GM10248 (cell line): ENCODE results near the gene MTR.

Experiments
- CTCF ChIA-PET: fragments of 300-600 bp; sonication (Branson Sonifier 250); formaldehyde crosslinking; extraction: SDS; loops from one replicate; lab custom pipeline; 2021; ENCODE audit warnings: antibody characterized with exemption; lab: Yijun Ruan, JAX
- POLR2A ChIA-PET: fragments of 350-650 bp; sonication (Branson Sonifier 250); formaldehyde crosslinking; extraction: SDS; loops from one replicate; lab custom pipeline; 2020; ENCODE audit warnings: antibody characterized with exemption; lab: Yijun Ruan, JAX
- DNase-seq: peaks from one replicate; pipeline ENCODE4 v3.0.0; 2012; ENCODE audit errors: extremely low spot score
- CTCF ChIP-seq: IDR thresholded peaks from 2 replicates; pipeline ENCODE4 v1.5.1; 2012; ENCODE audit warnings: mild to moderate bottlenecking, low read depth; ENCODE audit errors: extremely low read depth, missing control alignments, control extremely low read depth

MTR gene

GRCh38 chr1:236875975-236876374 lies 80.9 kb downstream of the MTR start:
- no peak for TF ChIP-seq CTCF
- ChIA-PET POLR2A (no interaction called here), CTCF (no interaction called here)
- DNase-seq, result no peak

- CTCF ChIA-PET, result interaction anchor here (2.1 kb wide), 1 partner anchor 16 kb away, joined by 4 read pairs; no protein-coding TSS in a partner anchor
- POLR2A ChIA-PET, result no interaction called here
- TF ChIP-seq CTCF, result no peak
These were observed 82.6 kb downstream of the MTR start for GRCh38 chr1:236877661-236878060.

GRCh38 chr1:236880209-236880608 lies 85.1 kb downstream of the MTR start:
- POLR2A ChIA-PET, result no interaction called here
- CTCF ChIA-PET, result no interaction called here
- no peak for DNase-seq
- TF ChIP-seq CTCF, result no peak

More at GRCh38 chr1:236877661-236878060, 82.6 kb downstream of the MTR start:
- no peak for DNase-seq

- POLR2A ChIA-PET, result no interaction called here
These were observed 87.6 kb downstream of the MTR start for GRCh38 chr1:236882678-236883077.

GRCh38 chr1:236886199-236886598 lies 91.1 kb downstream of the MTR start:
- CTCF ChIA-PET, result interaction anchor here (1.3 kb wide), 1 partner anchor 127 kb away, joined by 3 read pairs; no protein-coding TSS in a partner anchor
- DNase-seq, result no peak
- no peak for TF ChIP-seq CTCF
- POLR2A ChIA-PET, result no interaction called here

More at GRCh38 chr1:236882678-236883077, 87.6 kb downstream of the MTR start:
- CTCF ChIA-PET, result interaction anchor here (1.8 to 2.1 kb wide), 2 partner anchors 13 to 123 kb away, joined by 4 to 6 read pairs; no protein-coding TSS in a partner anchor
- TF ChIP-seq CTCF, result no peak
- DNase-seq, result no peak

- POLR2A ChIA-PET, result no interaction called here
These were observed 92.0 kb downstream of the MTR start for GRCh38 chr1:236887081-236887480.

More at GRCh38 chr1:236887081-236887480, 92.0 kb downstream of the MTR start:
- CTCF ChIA-PET, result interaction anchor here (1.3 kb wide), 1 partner anchor 128 kb away, joined by 3 read pairs; no protein-coding TSS in a partner anchor
- TF ChIP-seq CTCF, result no peak
- DNase-seq, result no peak
